ENCODE data around the gene STS.
A peak's percentile ranks its signal among the peaks of the same experiment; 100 is the strongest.

STS gene

DNA sequence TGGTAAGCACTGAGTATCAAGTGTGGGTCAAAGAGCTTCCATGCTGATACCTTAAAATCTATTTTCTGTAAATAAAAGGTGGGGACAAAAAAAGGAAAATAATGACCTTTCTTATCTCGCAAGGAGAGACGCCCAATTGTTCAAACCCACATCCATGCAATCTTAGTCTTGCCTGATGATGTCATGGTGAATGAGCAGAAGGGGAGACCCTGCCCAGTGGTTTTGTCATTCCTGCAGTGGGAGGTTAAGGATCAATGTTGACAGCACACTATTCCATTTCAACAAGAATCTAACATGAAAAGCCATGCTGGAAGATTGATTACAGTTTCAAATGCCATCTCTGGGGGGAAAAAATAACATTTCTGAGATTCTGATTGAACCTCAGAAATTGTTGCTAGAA lies 41.2 kb downstream of the STS start:
- DNase-seq: no peak

GRCh38 chrX:7190157-7190556 lies 42.6 kb downstream of the STS start:
- no peak for DNase-seq

DNA sequence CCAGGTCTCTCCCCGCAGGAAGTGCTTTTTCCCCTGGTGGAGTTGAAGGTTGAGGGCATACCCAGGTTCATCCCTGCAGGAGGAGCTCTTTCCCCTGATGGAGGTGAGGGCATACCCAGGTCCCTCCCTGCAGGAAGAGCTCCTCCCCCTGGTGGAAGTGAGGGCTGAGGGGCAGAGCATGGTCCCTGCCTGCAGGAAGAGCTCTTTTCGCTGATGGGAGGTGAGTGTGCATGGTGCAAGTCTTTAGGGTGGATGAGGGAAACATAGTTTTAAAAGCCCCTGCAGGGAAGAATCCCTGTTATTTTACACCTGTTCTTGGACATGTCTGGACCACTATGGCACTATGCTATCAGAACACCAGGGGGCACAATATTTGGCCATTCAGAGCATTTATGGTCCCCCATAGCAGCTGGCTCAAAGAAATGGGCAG lies 44.2 kb downstream of the STS start:
- peak in 1 of 4 experiments; percentile 1 for DNase-seq

- no peak for DNase-seq
Measured at GRCh38 chrX:7192871-7193270, 45.4 kb downstream of the STS start.

DNA sequence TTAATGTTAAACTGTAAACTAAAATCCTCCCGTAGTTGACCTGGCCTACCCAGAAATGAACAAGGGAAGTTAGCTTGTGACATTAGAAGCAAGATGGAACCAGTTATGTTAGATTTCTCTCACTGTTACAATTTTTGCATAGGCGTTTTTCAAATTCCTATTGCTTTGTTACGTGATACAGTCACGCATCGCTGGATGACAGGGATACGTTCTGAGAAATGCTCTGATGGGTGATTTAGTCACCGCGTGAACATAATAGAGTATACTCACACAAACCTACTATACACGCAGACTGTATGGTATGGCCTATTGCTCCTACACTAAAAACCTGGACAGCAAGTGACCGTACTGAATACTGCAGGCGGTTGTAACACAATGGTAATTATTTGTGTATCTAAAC lies 47.1 kb downstream of the STS start:
- DNase-seq: no peak
